K562 (cell line): ENCODE results near the gene LPIN3. TPM values are rescaled to one million over a fixed set of nuclear protein-coding genes. Genes with fewer than 3 reads are reported as not detected.

Experiments
- ATAC-seq: fragments of 200-7000 bp; cut with Tn5 transposase; 3 replicates; pipeline ENCODE4 v1.9.1; 2020; ENCODE audit warnings: moderate library complexity
- BruUV-seq: library from RNA; stranded (reverse); fragments of 400-500 nt; replicated peaks from 2 replicates; lab custom pipeline; 2021; lab: Mats Ljungman, UMichigan
- CTCF ChIA-PET: fragments of 300-600 bp; formaldehyde crosslinking; extraction: SDS; loops from one replicate; lab custom pipeline; 2021; ENCODE audit warnings: low intra/inter-chr PET ratio; lab: Yijun Ruan, JAX
- POLR2A ChIA-PET: fragments of 300-600, 350-650 bp; sonication (Branson Sonifier 250); formaldehyde crosslinking; extraction: SDS; loops from one replicate; lab custom pipeline; 2021; ENCODE audit warnings: antibody characterized with exemption, inconsistent platforms; lab: Yijun Ruan, JAX
- DNase-seq, 4 experiments: peaks; one replicate each; pipeline versions ENCODE4 v3.0.0 to v3.0.0-alpha.2; 2011 to 2018; ENCODE audit warnings: low spot score in 3 of 4, mixed read lengths in 3 of 4; ENCODE audit errors: extremely low read depth in 1 of 4
- FAIRE-seq: peaks from 2 replicates; lab custom pipeline; 2011; peaks lifted over from hg19 to GRCh38; lab: Jason Lieb, UNC
- H2AFZ ChIP-seq: 2 replicates; pipeline ENCODE4 v1.6.0; 2011; ENCODE audit warnings: low read depth, low read length, control low read depth, inconsistent platforms
- H3K27ac ChIP-seq: fragments of 200-600 bp; 3 replicates; pipeline ENCODE4 v1.8.0; 2011; ENCODE audit warnings: low read depth, mild to moderate bottlenecking, control low read depth, inconsistent platforms, low read length, moderate library complexity, mixed read lengths; ENCODE audit errors: extremely low read depth
- H3K27me3 ChIP-seq, 2 experiments: fragments of 300-600 bp in 1 of 2; 2 replicates in 1 of 2; 3 replicates in 1 of 2; pipeline versions ENCODE4 v1.6.0 to v1.8.0; 2011; ENCODE audit warnings: inconsistent platforms in 2 of 2, low read length in 2 of 2, mild to moderate bottlenecking in 1 of 2, mixed read lengths in 1 of 2, moderate library complexity in 1 of 2; ENCODE audit not compliant: control insufficient read depth in 2 of 2, insufficient read depth in 2 of 2
- H3K36me3 ChIP-seq: fragments of 300-600 bp; 3 replicates; pipeline ENCODE4 v1.8.0; 2011; ENCODE audit warnings: mild to moderate bottlenecking, low read length, inconsistent platforms; ENCODE audit not compliant: control insufficient read depth, insufficient read depth
- H3K4me1 ChIP-seq, 2 experiments: fragments of 200-600 bp in 1 of 2; replicated peaks in 1 of 2; 2 replicates in 1 of 2; 3 replicates in 1 of 2; pipeline versions ENCODE4 v1.5.1 to v1.8.0; 2011; ENCODE audit warnings: inconsistent platforms in 2 of 2, low read length in 2 of 2, mild to moderate bottlenecking in 1 of 2, mixed read lengths in 1 of 2, moderate library complexity in 1 of 2; ENCODE audit not compliant: control insufficient read depth in 2 of 2, insufficient read depth in 2 of 2
- H3K4me2 ChIP-seq: 2 replicates; pipeline ENCODE4 v1.6.1; 2011; ENCODE audit warnings: low read length, control low read depth, inconsistent platforms, mixed read lengths; ENCODE audit not compliant: insufficient read depth
- H3K4me3 ChIP-seq: fragments of 200-600 bp; sonication (generic), shearing (Covaris generic); 2 replicates; pipeline ENCODE4 v1.5.1; 2016; ENCODE audit warnings: control low read depth, inconsistent platforms
- H3K79me2 ChIP-seq: fragments of 200-600 bp; 3 replicates; pipeline ENCODE4 v1.8.0; 2011; ENCODE audit warnings: low read length, inconsistent platforms; ENCODE audit not compliant: control insufficient read depth, insufficient read depth
- H3K9ac ChIP-seq, 2 experiments: 2 replicates each; pipeline versions ENCODE4 v1.6.0 to v1.6.1; 2011; ENCODE audit warnings: low read depth in 2 of 2, low read length in 2 of 2, control low read depth in 1 of 2, inconsistent platforms in 1 of 2, mild to moderate bottlenecking in 1 of 2, mixed read lengths in 1 of 2; ENCODE audit not compliant: insufficient read depth in 1 of 2
- H3K9me1 ChIP-seq: one replicate; pipeline ENCODE4 v1.6.0; 2011; ENCODE audit warnings: inconsistent platforms, mild to moderate bottlenecking, low read length, moderate library complexity; ENCODE audit not compliant: control insufficient read depth, insufficient read depth
- H3K9me3 ChIP-seq: replicated peaks from 2 replicates; pipeline ENCODE4 v1.5.1; 2011; ENCODE audit warnings: low read depth, low read length, inconsistent platforms; ENCODE audit not compliant: control insufficient read depth, insufficient read depth
- H4K20me1 ChIP-seq: replicated peaks from 2 replicates; pipeline ENCODE4 v1.6.1; 2011; ENCODE audit warnings: low read length, inconsistent platforms, mixed read lengths; ENCODE audit not compliant: control insufficient read depth, insufficient read depth
- DNMT1 ChIP-seq: fragments of 450-650 bp; IDR thresholded peaks from 2 replicates; pipeline ENCODE4 v1.6.1; 2016; ENCODE audit warnings: antibody characterized with exemption, mild to moderate bottlenecking
- KAT7 ChIP-seq: sonication (generic); formaldehyde crosslinking; IDR thresholded peaks from 2 replicates; pipeline ENCODE4 v1.8.0; 2022; ENCODE audit warnings: missing genetic modification reagents, mild to moderate bottlenecking, borderline replicate concordance
- RB1 ChIP-seq: fragments of 450-650 bp; IDR thresholded peaks from 2 replicates; pipeline ENCODE4 v1.6.1; 2017; ENCODE audit warnings: low read depth, mild to moderate bottlenecking
- SLC30A9 ChIP-seq: fragments of 250-450 bp; sonication (Bioruptor Pico); IDR thresholded peaks from 2 replicates; pipeline ENCODE4 v1.8.0; 2022; ENCODE audit warnings: mild to moderate bottlenecking, moderate library complexity
- TFAM ChIP-seq: fragments of 250-450 bp; sonication (Bioruptor Pico); conservative IDR thresholded peaks from 2 replicates; pipeline ENCODE4 v1.5.0; 2021; ENCODE audit warnings: mild to moderate bottlenecking, moderate library complexity
- TOE1 ChIP-seq, 2 experiments: fragments of 450-650 bp in 1 of 2; sonication (generic) in 1 of 2; formaldehyde crosslinking in 1 of 2; IDR thresholded peaks; 2 replicates each; pipeline versions ENCODE4 v1.7.1 to v1.8.0; 2016 to 2022; ENCODE audit warnings: borderline replicate concordance in 2 of 2, mild to moderate bottlenecking in 2 of 2, antibody characterized with exemption in 1 of 2, inconsistent platforms in 1 of 2, low read depth in 1 of 2, missing genetic modification reagents in 1 of 2, moderate library complexity in 1 of 2
- ZNF766 ChIP-seq: fragments of 200-800 bp; sonication (Bioruptor generic); conservative IDR thresholded peaks from 2 replicates; pipeline ENCODE4 v1.6.1; 2016; ENCODE audit warnings: missing genetic modification characterization, missing compliant biosample characterization
- WGBS: fragments of 100-300 bp; shearing (Covaris generic); methylation state at CpG from one replicate; pipeline ENCODE4 v1.1.6; 2016; ENCODE audit warnings: low coverage, mixed read lengths; ENCODE audit not compliant: insufficient coverage; ENCODE audit errors: missing lambda C conversion rate; 5-methylcytosine and 5-hydroxymethylcytosine counted together
- in situ Hi-C: fragments of 300-500 bp; cut with MboI; formaldehyde crosslinking; loops from 4 replicates; pipeline ENCODE4 v1.15.0; 2018; ENCODE audit warnings: inconsistent platforms, mixed read lengths
- intact Hi-C: fragments of 100-400 bp; cut with micrococcal nuclease; formaldehyde crosslinking; loops from 2 replicates; pipeline ENCODE4 v1.14.2; 2022
- polyA plus RNA-seq, 8 experiments: library from polyadenylated mRNA; depleted of rRNA in 4 of 8; stranded (reverse) in 5 of 8; unstranded in 3 of 8; fragments of >200 nt; fragmentation: Nextera tagmentation in 2 of 8; fragmentation: Illumina TruSeq in 1 of 8; extraction: Ambion mirVana in 2 of 8; extraction: Trizol in 1 of 8; gene quantifications; 2 replicates each; pipeline versions ENCODE4 v1.2.1 to v1.2.3, GENCODE V29; 2011 to 2014; ENCODE audit warnings: inconsistent platforms in 1 of 8, missing spikeins in 1 of 8
- total RNA-seq, 7 experiments: library from RNA; depleted of rRNA in 6 of 7; stranded (reverse); fragments of >200 nt in 6 of 7; fragmentation: Illumina TruSeq in 2 of 7; extraction: Trizol in 2 of 7; gene quantifications; 2 replicates each; pipeline versions ENCODE4 v1.2.1 to v1.2.3, GENCODE V29; 2011 to 2021; ENCODE audit warnings: low replicate concordance in 1 of 7

The LPIN3 gene
- total and polyA plus RNA-seq, 9 of the 15 experiments (the other 6 are each of a cell fraction or from before 2014, with no cell fraction given) = 2.2 to 10.4 (median 5.9) TPM

- TF ChIP-seq KAT7 (CRISPR knock-in tag) = no peak
- no peak for TF ChIP-seq SLC30A9 (CRISPR knock-in tag)
- TF ChIP-seq TOE1 (IDR thresholded peaks at IDR 0.05; ENCODE audit: borderline replicate concordance) = no peak
- TF ChIP-seq TOE1 (CRISPR knock-in tag; IDR thresholded peaks at IDR 0.05; ENCODE audit: borderline replicate concordance, low read depth) = no peak
- TF ChIP-seq DNMT1 = no peak
- no peak for TF ChIP-seq RB1
- Histone ChIP-seq H3K4me3 (no peak overlapping the region), H3K27ac (no peak overlapping the region), H3K27me3 (peaks cover 0 to 6% of the 10 kb centered on the region in 2 experiments; a peak in 2 of 5 replicates), H3K9ac (no peak overlapping the region), H3K9me3 (no peaks in the 10 kb centered on the region), H3K79me2 (no peaks in the 10 kb centered on the region), H4K20me1 (no peaks in the 10 kb centered on the region), H3K4me2 (no peak overlapping the region), H3K4me1 (peaks cover 3 to 12% of the 10 kb centered on the region in 2 experiments; a peak in 2 of 5 replicates), H2AFZ (no peak overlapping the region), H3K9me1 (no peaks in the 10 kb centered on the region), H3K36me3 (no peaks in the 10 kb centered on the region)
- DNase-seq (no peak), ATAC-seq (no peak), FAIRE-seq (no peak)
- ChIA-PET POLR2A (interaction anchor here (0.6 kb wide), 2 partner anchors 94 to 104 kb away, joined by 3 to 4 read pairs; no protein-coding TSS in a partner anchor), CTCF (no interaction called here)
- 46% methylated on average over 5 of the region's 5 CpGs for WGBS
- intact Hi-C loops = no loop called here
- in situ Hi-C loops = no loop called here
- no TSS peak for BruUV-seq
These were observed 10.3 kb upstream of the LPIN3 start for GRCh38 chr20:41330343-41330720.

DNA sequence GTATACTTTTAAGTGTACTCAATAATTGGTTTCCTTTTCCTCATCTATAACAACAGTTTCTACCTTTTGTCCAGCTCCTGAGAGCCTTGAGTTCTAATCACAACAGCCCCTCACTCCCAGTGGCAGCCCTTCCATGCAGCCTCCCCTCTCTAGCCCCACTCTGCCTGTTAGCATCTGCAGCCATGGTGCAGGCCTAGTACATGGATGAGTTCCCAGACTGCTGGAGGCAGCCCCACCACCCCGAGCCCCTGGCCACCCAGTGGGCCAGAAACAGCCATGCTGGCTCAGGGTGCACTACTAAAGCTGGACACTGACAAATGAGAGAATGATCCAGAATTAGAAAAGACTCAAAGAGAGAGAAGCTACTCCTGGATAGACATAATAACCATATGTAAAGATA lies 9.7 kb upstream of the LPIN3 start:
- BruUV-seq = no TSS peak
- Histone ChIP-seq H3K9me1 (no peaks in the 10 kb centered on the region), H3K36me3 (no peaks in the 10 kb centered on the region), H3K27ac (no peak overlapping the region), H3K27me3 (peaks cover 0 to 10% of the 10 kb centered on the region in 2 experiments; a peak in 2 of 5 replicates), H3K4me2 (no peak overlapping the region), H3K79me2 (no peaks in the 10 kb centered on the region), H3K9me3 (no peaks in the 10 kb centered on the region), H2AFZ (no peak overlapping the region), H4K20me1 (no peaks in the 10 kb centered on the region), H3K4me3 (no peak overlapping the region), H3K4me1 (peaks cover 3 to 12% of the 10 kb centered on the region in 2 experiments; a peak in 2 of 5 replicates), H3K9ac (no peak overlapping the region)
- TF ChIP-seq ZNF766 (CRISPR knock-in tag) = no peak
- TF ChIP-seq TFAM (CRISPR knock-in tag) = no peak
- POLR2A ChIA-PET = interaction anchor here (0.6 kb wide), 1 partner anchor 105 kb away, joined by 4 read pairs; no protein-coding TSS in a partner anchor
- ATAC-seq = no peak; the same call in 2 of the 3 replicates
- no peak for DNase-seq
- intact Hi-C loops (no loop called here), in situ Hi-C loops (no loop called here)
- CTCF ChIA-PET = no interaction called here
- 33% methylated on average over 1 of the region's 1 CpG for WGBS
- no peak for FAIRE-seq
